ENCODE data around the gene LRATD1. TPM values are rescaled to one million over a fixed set of nuclear protein-coding genes. Genes with fewer than 3 reads are reported as not detected.

LRATD1 gene
- polyA plus RNA-seq, 1 donor from 2014 or later, result 81.4 TPM

- H4K20me1 ChIP-seq (ENCODE audit: insufficient read depth), result no peaks in the 10 kb centered on the region
- H3K9me3 ChIP-seq (ENCODE audit: low read length), result no peaks in the 10 kb centered on the region
- H3K9me2 ChIP-seq (ENCODE audit: insufficient read depth, low read length), result no peaks in the 10 kb centered on the region
- H3K79me2 ChIP-seq (replicated peaks; ENCODE audit: insufficient read depth, low read length), result peaks cover 48% of the 10 kb centered on the region
- TF ChIP-seq MXI1 (conservative IDR thresholded peaks at IDR 0.05; ENCODE audit: poor library complexity, severe bottlenecking), result no peak
- TF ChIP-seq, protein P1, sequence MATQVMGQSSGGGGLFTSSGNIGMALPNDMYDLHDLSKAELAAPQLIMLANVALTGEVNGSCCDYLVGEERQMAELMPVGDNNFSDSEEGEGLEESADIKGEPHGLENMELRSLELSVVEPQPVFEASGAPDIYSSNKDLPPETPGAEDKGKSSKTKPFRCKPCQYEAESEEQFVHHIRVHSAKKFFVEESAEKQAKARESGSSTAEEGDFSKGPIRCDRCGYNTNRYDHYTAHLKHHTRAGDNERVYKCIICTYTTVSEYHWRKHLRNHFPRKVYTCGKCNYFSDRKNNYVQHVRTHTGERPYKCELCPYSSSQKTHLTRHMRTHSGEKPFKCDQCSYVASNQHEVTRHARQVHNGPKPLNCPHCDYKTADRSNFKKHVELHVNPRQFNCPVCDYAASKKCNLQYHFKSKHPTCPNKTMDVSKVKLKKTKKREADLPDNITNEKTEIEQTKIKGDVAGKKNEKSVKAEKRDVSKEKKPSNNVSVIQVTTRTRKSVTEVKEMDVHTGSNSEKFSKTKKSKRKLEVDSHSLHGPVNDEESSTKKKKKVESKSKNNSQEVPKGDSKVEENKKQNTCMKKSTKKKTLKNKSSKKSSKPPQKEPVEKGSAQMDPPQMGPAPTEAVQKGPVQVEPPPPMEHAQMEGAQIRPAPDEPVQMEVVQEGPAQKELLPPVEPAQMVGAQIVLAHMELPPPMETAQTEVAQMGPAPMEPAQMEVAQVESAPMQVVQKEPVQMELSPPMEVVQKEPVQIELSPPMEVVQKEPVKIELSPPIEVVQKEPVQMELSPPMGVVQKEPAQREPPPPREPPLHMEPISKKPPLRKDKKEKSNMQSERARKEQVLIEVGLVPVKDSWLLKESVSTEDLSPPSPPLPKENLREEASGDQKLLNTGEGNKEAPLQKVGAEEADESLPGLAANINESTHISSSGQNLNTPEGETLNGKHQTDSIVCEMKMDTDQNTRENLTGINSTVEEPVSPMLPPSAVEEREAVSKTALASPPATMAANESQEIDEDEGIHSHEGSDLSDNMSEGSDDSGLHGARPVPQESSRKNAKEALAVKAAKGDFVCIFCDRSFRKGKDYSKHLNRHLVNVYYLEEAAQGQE (IDR thresholded peaks at IDR 0.05; ENCODE audit: borderline replicate concordance), result peak; percentile 61
- TF ChIP-seq TAF1 (IDR thresholded peaks at IDR 0.05; ENCODE audit: low read depth), result no peak
- TF ChIP-seq, protein P2, sequence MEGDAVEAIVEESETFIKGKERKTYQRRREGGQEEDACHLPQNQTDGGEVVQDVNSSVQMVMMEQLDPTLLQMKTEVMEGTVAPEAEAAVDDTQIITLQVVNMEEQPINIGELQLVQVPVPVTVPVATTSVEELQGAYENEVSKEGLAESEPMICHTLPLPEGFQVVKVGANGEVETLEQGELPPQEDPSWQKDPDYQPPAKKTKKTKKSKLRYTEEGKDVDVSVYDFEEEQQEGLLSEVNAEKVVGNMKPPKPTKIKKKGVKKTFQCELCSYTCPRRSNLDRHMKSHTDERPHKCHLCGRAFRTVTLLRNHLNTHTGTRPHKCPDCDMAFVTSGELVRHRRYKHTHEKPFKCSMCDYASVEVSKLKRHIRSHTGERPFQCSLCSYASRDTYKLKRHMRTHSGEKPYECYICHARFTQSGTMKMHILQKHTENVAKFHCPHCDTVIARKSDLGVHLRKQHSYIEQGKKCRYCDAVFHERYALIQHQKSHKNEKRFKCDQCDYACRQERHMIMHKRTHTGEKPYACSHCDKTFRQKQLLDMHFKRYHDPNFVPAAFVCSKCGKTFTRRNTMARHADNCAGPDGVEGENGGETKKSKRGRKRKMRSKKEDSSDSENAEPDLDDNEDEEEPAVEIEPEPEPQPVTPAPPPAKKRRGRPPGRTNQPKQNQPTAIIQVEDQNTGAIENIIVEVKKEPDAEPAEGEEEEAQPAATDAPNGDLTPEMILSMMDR (IDR thresholded peaks at IDR 0.05; ENCODE audit: poor library complexity, severe bottlenecking), result peak; percentile 48
- peak; percentile 72 for TF ChIP-seq RAD21 (conservative IDR thresholded peaks at IDR 0.05)
- TF ChIP-seq POLR2AphosphoS5 (IDR thresholded peaks at IDR 0.05), result no peak
- TF ChIP-seq SMC3 (conservative IDR thresholded peaks at IDR 0.05; ENCODE audit: poor library complexity), result peak; percentile 72
- H3K36me3 ChIP-seq (ENCODE audit: insufficient read depth, low read length), result peaks cover 3% of the 10 kb centered on the region
- H3K4me2 ChIP-seq (ENCODE audit: low read length), result peak overlapping the region; percentile 94
- H3K9ac ChIP-seq (ENCODE audit: low read length), result peak overlapping the region; percentile 89
- H3F3A ChIP-seq (ENCODE audit: insufficient read depth, low read length, poor library complexity, severe bottlenecking), result no peaks in the 10 kb centered on the region
- H3K27ac ChIP-seq (ENCODE audit: low read length), result peak overlapping the region; percentile 67
- H3K27me3 ChIP-seq (ENCODE audit: insufficient read depth, low read depth, low read length), result peaks cover 4% of the 10 kb centered on the region
- no peak overlapping the region for H2AFZ ChIP-seq (ENCODE audit: low read depth, low read length)
- peak overlapping the region; percentile 92 for H3K4me3 ChIP-seq (ENCODE audit: low read length)
Observed at GRCh38 chr2:14635391-14635871, 2.9 kb downstream of the LRATD1 start.

DNA sequence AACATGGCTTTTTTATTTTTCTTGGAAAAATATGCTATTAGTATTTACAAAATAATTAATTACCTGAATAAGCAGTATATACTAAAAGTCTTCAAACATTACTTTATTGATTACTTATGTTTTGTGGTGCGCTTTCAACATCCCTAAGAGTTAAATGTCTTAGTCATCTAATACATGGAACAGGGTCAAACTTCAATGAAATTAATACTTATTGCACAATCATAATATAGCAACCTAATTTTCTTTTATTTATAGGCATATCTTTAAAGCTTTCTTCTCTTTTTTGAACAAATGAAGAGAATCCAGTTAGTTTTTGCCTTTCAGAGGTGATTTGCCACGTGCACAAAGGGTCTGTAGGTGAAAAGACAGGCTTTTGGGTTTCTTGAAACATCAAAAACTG lies 6.0 kb downstream of the LRATD1 start:
- H3K9me2 ChIP-seq (ENCODE audit: insufficient read depth, low read length), result no peaks in the 10 kb centered on the region
- H3K4me3 ChIP-seq (ENCODE audit: low read length), result peak overlapping the region; percentile 92
- H3F3A ChIP-seq (ENCODE audit: insufficient read depth, low read length, poor library complexity, severe bottlenecking), result no peaks in the 10 kb centered on the region
- H3K9ac ChIP-seq (ENCODE audit: low read length), result no peak overlapping the region
- no peak overlapping the region for H2AFZ ChIP-seq (ENCODE audit: low read depth, low read length)
- peaks cover 3% of the 10 kb centered on the region for H3K36me3 ChIP-seq (ENCODE audit: insufficient read depth, low read length)
- no peak for TF ChIP-seq POLR2AphosphoS5 (IDR thresholded peaks at IDR 0.05)
- no peak for TF ChIP-seq EP300 (conservative IDR thresholded peaks at IDR 0.05; ENCODE audit: poor library complexity, severe bottlenecking)
- no peak for TF ChIP-seq TAF1 (IDR thresholded peaks at IDR 0.05; ENCODE audit: low read depth)
- TF ChIP-seq RAD21 (conservative IDR thresholded peaks at IDR 0.05), result no peak
- no peak for TF ChIP-seq SMC3 (conservative IDR thresholded peaks at IDR 0.05; ENCODE audit: poor library complexity)
- no peak for TF ChIP-seq MXI1 (conservative IDR thresholded peaks at IDR 0.05; ENCODE audit: poor library complexity, severe bottlenecking)
- TF ChIP-seq, protein P2 (IDR thresholded peaks at IDR 0.05; ENCODE audit: poor library complexity, severe bottlenecking), result no peak
- TF ChIP-seq EZH2 (IDR thresholded peaks at IDR 0.05; ENCODE audit: borderline replicate concordance, insufficient read depth, low read length, poor library complexity, severe bottlenecking), result no peak
- TF ChIP-seq, protein P1 (IDR thresholded peaks at IDR 0.05; ENCODE audit: borderline replicate concordance), result no peak
- H4K20me1 ChIP-seq (ENCODE audit: insufficient read depth), result no peaks in the 10 kb centered on the region
- peaks cover 3% of the 10 kb centered on the region for H3K27me3 ChIP-seq (ENCODE audit: insufficient read depth, low read depth, low read length)
- H3K27ac ChIP-seq (ENCODE audit: low read length), result no peak overlapping the region
- H3K9me3 ChIP-seq (ENCODE audit: low read length), result no peaks in the 10 kb centered on the region
- H3K4me2 ChIP-seq (ENCODE audit: low read length), result peak overlapping the region; percentile 94
- H3K79me2 ChIP-seq (replicated peaks; ENCODE audit: insufficient read depth, low read length), result peaks cover 41% of the 10 kb centered on the region

All from neural cell (in vitro differentiated cells).